NCI-H2227 treated with DMSO at 0.1 percent for 48 hours (cell line): Measurements from ENCODE around the gene GPN1.
"Not testable (repeated sequence)": the region's sequence is repeated elsewhere in the genome, so short reads cannot be mapped to it uniquely, and the experiment has no call there.

ENCODE experiments used
- DNase-seq: peaks from one replicate; lab custom pipeline; 2025; lab: John Stamatoyannopoulos, UW

The GPN1 gene

DNA sequence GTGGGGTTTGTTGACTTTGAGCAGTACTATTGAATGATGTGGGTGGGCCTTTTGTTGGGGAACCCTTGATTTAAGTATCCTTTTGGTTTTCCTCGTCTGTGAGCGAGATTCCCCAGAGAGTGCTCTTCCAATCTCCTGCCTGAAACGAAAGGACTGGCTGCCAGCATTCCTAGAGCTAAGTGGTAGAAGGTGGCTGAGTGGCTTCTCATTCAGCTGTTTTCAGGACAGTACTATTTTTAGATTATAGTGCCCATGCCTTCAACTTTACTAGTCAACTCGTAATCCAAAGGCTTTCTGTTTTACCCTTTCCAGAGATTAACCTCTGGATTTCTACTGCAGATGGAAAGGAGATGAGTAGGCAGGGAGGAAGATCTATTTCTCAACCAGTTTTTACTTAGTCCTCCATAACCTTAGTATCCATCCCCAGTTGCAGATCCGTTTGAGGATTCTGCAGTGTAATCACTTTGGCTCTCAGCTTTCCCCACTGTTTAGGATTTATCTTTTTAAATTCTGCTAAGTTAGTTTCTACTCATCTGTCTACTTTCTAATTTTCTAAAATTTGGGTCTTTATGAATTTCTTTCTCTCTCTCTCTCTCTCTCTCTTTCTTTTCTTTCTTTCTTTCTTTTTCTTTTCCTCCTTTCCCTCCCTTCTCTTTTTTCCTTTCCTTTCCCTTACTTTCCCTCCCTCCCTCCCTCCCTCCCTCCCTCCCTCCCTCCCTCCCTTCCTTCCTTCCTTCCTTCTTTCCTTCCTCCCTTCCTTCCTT lies 44.1 kb downstream of the GPN1 start:
- DNase-seq: no peak

DNA sequence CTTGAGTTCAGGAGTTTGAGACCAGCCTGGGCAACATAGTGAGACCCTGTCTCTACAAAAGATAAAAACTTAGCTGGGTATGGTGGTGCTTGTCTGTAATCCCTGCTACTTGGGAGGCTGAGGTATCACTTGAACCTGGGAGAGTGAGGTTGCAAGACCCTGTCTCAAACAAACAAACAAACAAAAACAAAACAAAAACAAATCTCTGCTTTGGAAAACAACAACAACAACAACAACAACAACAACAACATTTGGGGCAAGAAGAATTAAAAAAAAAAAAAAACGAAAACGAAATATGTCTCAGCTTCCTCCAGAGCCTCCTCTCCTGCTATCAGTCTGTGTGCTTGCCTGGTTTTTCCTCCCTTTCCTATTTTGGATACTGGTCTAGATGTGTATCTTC lies 51.7 kb downstream of the GPN1 start:
- no peak for DNase-seq

- no peak for DNase-seq
Observed at GRCh38 chr2:27681841-27682240, 53.0 kb downstream of the GPN1 start.

DNA sequence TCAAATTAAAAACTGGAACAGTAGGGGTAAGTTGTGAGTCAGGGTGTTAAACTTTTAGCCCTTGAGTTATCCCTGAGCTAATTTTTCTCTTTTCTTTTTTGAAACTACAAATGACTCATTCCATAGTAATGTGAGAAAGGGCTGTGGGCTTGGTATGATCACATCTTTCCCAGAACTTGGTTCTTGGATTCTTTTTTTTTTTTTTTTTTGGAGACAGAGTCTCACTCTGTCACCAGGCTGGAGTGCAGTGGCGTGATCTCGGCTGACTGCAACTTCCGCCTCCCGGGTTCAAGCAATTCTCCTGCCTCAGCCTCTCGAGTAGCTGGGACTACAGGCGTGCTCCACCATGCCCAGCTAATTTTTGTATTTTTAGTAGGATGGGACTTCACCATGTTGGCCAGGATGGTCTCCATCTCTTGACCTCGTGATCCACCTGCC lies 53.5 kb downstream of the GPN1 start:
- not testable (repeated sequence) for DNase-seq

- peak; percentile 94 for DNase-seq
Observed at GRCh38 chr2:27683390-27684071, 54.7 kb downstream of the GPN1 start.

DNA sequence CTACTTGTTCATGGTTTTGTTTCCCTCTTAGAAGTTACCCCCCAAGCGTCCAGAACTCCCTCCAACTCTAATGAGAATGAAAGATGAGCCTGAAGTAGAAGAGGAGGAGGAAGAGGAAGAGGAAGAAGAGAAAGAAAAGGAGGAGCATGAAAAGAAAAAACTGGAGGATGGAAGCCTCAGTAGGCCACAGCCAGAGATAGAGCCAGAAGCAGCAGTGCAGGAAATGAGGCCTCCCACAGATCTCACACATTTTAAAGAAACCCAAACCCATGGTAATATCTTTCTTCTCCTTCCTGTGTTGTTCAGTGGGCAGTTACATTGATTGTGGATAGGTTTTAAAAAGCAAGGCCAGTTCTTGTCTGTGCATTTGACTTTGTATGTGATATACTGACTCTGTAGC lies 56.2 kb downstream of the GPN1 start:
- DNase-seq: not testable (repeated sequence)

GRCh38 chr2:27685577-27685976 lies 56.7 kb downstream of the GPN1 start:
- DNase-seq: no peak

DNA sequence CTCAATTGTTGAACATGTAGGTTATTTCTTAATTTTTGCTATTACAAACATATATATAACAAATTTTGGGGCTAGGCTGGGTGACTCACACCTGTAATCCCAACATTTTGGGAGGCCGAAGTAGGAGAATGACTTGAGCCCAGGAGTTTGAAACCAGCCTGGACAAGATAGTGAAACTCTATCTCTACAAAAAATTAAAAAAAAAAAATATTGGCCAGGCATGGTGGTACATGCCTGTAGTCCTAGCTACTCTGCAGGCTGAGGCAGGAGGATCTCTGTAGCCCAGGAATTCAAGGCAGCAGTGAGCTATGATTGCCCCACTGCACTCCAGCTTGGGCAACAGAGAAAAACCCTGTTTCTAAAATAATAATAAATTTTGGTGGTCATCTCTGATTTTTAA lies 58.4 kb downstream of the GPN1 start:
- no peak for DNase-seq

DNA sequence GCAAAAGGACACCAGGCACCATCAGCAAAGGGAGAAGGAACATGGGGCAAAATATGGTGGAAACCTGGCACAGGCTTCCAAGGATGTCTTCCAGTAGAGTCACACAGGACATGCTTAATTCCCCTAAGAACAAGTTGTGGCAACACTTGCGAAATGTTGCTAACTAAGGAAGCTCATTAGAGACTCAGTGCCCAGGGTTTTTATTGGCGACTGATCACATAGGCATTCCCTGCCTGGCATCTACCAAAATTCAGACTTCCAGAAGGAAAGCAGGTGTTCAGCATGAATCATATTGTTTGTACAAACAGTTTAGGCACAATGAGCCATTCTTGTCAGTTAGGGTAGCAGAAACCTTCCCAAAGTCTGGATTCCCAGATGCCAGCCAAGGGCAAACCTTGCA lies 60.6 kb downstream of the GPN1 start:
- DNase-seq: no peak

DNA sequence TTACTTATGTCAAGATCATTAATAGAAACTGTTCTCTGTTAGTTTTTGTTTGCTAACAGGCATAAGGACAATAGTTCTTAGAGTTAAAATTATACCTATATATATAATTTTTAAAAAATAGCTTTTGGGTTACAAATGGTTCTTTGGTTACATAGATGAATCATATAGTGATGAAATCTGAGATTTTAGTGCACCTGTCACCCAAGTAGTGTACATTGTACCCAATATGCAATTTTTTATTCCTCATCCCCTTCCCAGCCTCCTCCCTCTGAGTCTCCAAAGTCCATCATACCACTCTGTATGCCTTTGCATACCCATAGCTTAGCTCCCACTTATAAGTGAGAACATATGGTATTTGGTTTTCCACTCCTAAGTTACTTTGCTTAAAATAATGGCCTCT lies 61.2 kb downstream of the GPN1 start:
- no peak for DNase-seq

- no peak for DNase-seq
Observed at GRCh38 chr2:27697660-27698059, 68.8 kb downstream of the GPN1 start.
